Muscle layer of colon (tissue), 2 donors: ENCODE data around the gene CCDC88C.
A peak's percentile ranks its signal among the peaks of the same experiment; 100 is the strongest.

Experiments used
- H3K27ac ChIP-seq: one replicate; pipeline ENCODE4 v1.7.0; 2013; ENCODE audit warnings: low read depth, mild to moderate bottlenecking, low read length, moderate library complexity
- H3K27me3 ChIP-seq, 2 donors: one replicate each; pipeline ENCODE4 v1.7.0; 2013; ENCODE audit warnings: low read length in 2 of 2, mild to moderate bottlenecking in 2 of 2; ENCODE audit not compliant: insufficient read depth in 2 of 2, control insufficient read depth in 1 of 2
- H3K36me3 ChIP-seq: one replicate; pipeline ENCODE4 v1.7.0; 2013; ENCODE audit warnings: mild to moderate bottlenecking, low read length; ENCODE audit not compliant: insufficient read depth
- H3K4me1 ChIP-seq: one replicate; pipeline ENCODE4 v1.7.0; 2013; ENCODE audit warnings: mild to moderate bottlenecking, low read length; ENCODE audit not compliant: insufficient read depth
- H3K4me3 ChIP-seq, 2 donors: one replicate each; pipeline ENCODE4 v1.7.0; 2013; ENCODE audit warnings: low read length in 2 of 2, low read depth in 1 of 2, mild to moderate bottlenecking in 1 of 2, moderate library complexity in 1 of 2
- H3K9ac ChIP-seq: one replicate; pipeline ENCODE4 v1.7.0; 2013; ENCODE audit warnings: low read length
- H3K9me3 ChIP-seq: one replicate; pipeline ENCODE4 v1.7.0; 2013; ENCODE audit warnings: mild to moderate bottlenecking, low read length
- donor health status: abdominal sarcoma.
- donor health status: Adenocarcinoma of cecum.

CCDC88C gene

DNA sequence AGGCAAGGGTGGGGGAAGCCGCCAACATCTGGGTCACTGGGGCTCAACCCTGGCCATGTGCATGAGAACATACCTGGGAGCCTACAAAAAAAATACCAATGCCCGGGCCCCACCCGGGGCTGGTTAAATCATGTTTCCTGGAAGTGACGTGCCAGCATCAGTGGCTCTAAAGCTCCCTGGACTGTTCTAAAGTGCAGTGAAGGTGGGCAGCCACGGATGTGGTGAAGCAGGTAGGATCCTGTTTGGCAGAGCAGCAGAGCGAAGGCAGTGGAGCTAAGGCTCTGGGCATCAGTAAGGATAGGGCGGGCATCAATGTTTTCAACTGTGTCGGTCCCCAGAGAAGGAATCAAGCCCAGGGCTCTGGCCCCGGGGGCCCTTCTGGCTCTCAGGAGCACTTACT, 172.6 kb downstream of the CCDC88C start:
- no peak overlapping the region for H3K9ac ChIP-seq

DNA sequence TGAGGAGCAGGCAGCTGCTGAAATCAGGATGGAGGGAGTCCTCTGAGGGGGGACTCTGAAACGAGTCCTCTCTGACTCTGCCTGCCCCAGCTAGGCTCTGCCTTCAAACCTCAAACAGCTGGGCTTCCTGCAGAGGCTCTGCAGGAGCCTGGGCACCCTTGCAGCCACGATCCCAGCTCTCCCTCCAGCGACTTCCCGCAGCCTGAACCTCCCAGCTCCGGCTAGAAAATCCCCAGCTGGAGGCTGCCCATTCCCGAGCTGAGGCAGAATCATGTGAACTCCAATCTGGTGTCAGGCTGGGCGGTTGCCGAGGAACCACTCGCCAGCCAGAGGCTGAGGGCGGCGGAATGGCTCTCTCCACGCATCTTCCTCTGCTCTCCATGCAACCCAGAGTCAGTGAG, 173.1 kb downstream of the CCDC88C start, which contains the start of gene GPR68:
TSS of gene GPR68 (minus strand) at position 204 of the 401 bp plus-strand sequence. CDS start 9,654 bp downstream, outside the sequence.
- H3K4me3 ChIP-seq, result peak within 1 kb of the TSS; percentile 14 to 26

More for the DNA sequence above, 172.6 kb downstream of the CCDC88C start:
- Histone ChIP-seq H3K27ac (no peak overlapping the region), H3K36me3 (no peaks in the 10 kb centered on the region), H3K4me3 (no peak overlapping the region), H3K27me3 (peaks cover 0 to 8% of the 10 kb centered on the region in 2 donors), H3K4me1 (peaks cover 24% of the 10 kb centered on the region), H3K9me3 (no peaks in the 10 kb centered on the region)

GRCh38 chr14:91243074-91243471, 174.5 kb downstream of the CCDC88C start:
- Histone ChIP-seq H3K9ac (no peak overlapping the region), H3K9me3 (no peaks in the 10 kb centered on the region), H3K27ac (no peak overlapping the region), H3K4me3 (no peak overlapping the region), H3K4me1 (peaks cover 24% of the 10 kb centered on the region), H3K36me3 (no peaks in the 10 kb centered on the region), H3K27me3 (peaks cover 0 to 8% of the 10 kb centered on the region in 2 donors)

More for the DNA sequence above, 173.1 kb downstream of the CCDC88C start, which contains the start of gene GPR68:
- peak within 1 kb of the TSS; percentile 33 for H3K9ac ChIP-seq
- H3K9me3 ChIP-seq, result no peaks in the 10 kb centered on the region
- no peak within 1 kb of the TSS for H3K27ac ChIP-seq
- H3K27me3 ChIP-seq, result peaks cover 0 to 8% of the 10 kb centered on the region in 2 donors
- no peaks in the 10 kb centered on the region for H3K36me3 ChIP-seq
- H3K4me1 ChIP-seq, result peaks cover 24% of the 10 kb centered on the region

DNA sequence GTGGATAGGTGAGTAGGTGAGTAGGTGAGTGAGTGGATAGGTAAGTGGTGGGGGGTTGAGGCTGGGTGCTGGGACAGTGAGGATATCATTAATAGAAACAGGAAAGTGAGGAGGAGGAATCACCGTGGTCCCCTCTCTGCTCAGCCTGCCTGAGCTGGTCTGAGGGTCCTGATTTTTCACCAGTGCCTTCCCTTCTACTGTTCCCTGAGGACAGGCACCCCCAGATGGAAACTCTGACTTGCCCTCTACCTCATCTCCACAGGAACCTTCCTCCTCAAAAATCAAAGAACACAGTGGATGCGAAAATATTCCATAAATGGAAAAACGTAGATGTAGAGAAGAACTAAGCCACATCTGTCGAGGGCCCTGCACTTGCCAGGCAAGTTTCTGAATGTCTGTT, 175.0 kb downstream of the CCDC88C start:
- peaks cover 24% of the 10 kb centered on the region for H3K4me1 ChIP-seq

GRCh38 chr14:91241863-91242262, 175.8 kb downstream of the CCDC88C start:
- Histone ChIP-seq H3K4me3 (no peak overlapping the region), H3K9me3 (no peaks in the 10 kb centered on the region), H3K9ac (no peak overlapping the region), H3K27ac (no peak overlapping the region), H3K27me3 (peaks cover 0 to 8% of the 10 kb centered on the region in 2 donors), H3K36me3 (no peaks in the 10 kb centered on the region), H3K4me1 (peaks cover 24% of the 10 kb centered on the region)

More for the DNA sequence above, 175.0 kb downstream of the CCDC88C start:
- no peaks in the 10 kb centered on the region for H3K9me3 ChIP-seq
- peaks cover 0 to 8% of the 10 kb centered on the region in 2 donors for H3K27me3 ChIP-seq
- no peaks in the 10 kb centered on the region for H3K36me3 ChIP-seq
- H3K27ac ChIP-seq, result no peak overlapping the region
- H3K9ac ChIP-seq, result no peak overlapping the region
- H3K4me3 ChIP-seq, result no peak overlapping the region

GRCh38 chr14:91238661-91239060, 179.0 kb downstream of the CCDC88C start:
- no peaks in the 10 kb centered on the region for H3K9me3 ChIP-seq
- H3K27me3 ChIP-seq, result no peaks in the 10 kb centered on the region
- no peaks in the 10 kb centered on the region for H3K36me3 ChIP-seq
- H3K9ac ChIP-seq, result no peak overlapping the region
- peaks cover 7% of the 10 kb centered on the region for H3K4me1 ChIP-seq
- H3K27ac ChIP-seq, result no peak overlapping the region
- no peak overlapping the region for H3K4me3 ChIP-seq

GRCh38 chr14:91238085-91238484, 179.5 kb downstream of the CCDC88C start:
- no peaks in the 10 kb centered on the region for H3K9me3 ChIP-seq
- no peak overlapping the region for H3K9ac ChIP-seq
- no peaks in the 10 kb centered on the region for H3K27me3 ChIP-seq
- no peak overlapping the region for H3K27ac ChIP-seq
- peaks cover 3% of the 10 kb centered on the region for H3K4me1 ChIP-seq
- H3K36me3 ChIP-seq, result no peaks in the 10 kb centered on the region
- no peak overlapping the region for H3K4me3 ChIP-seq

GRCh38 chr14:91237219-91237618, 180.4 kb downstream of the CCDC88C start:
- no peak overlapping the region for H3K9ac ChIP-seq
- H3K36me3 ChIP-seq, result no peaks in the 10 kb centered on the region
- no peak overlapping the region for H3K27ac ChIP-seq
- no peaks in the 10 kb centered on the region for H3K4me1 ChIP-seq
- no peaks in the 10 kb centered on the region for H3K9me3 ChIP-seq
- H3K27me3 ChIP-seq, result no peaks in the 10 kb centered on the region
- H3K4me3 ChIP-seq, result no peak overlapping the region

- Histone ChIP-seq H3K4me1 (no peaks in the 10 kb centered on the region), H3K9ac (no peak overlapping the region)
Measured at GRCh38 chr14:91235841-91236240, 181.8 kb downstream of the CCDC88C start.

GRCh38 chr14:91234791-91235114, 182.9 kb downstream of the CCDC88C start:
- Histone ChIP-seq H3K27me3 (no peaks in the 10 kb centered on the region), H3K4me3 (no peak overlapping the region), H3K4me1 (no peaks in the 10 kb centered on the region), H3K9me3 (no peaks in the 10 kb centered on the region), H3K27ac (no peak overlapping the region), H3K36me3 (no peaks in the 10 kb centered on the region), H3K9ac (no peak overlapping the region)

More at GRCh38 chr14:91235841-91236240, 181.8 kb downstream of the CCDC88C start:
- no peaks in the 10 kb centered on the region for H3K9me3 ChIP-seq
- H3K27ac ChIP-seq, result no peak overlapping the region
- H3K27me3 ChIP-seq, result no peaks in the 10 kb centered on the region
- H3K4me3 ChIP-seq, result no peak overlapping the region
- no peaks in the 10 kb centered on the region for H3K36me3 ChIP-seq

- no peaks in the 10 kb centered on the region for H3K27me3 ChIP-seq
- H3K36me3 ChIP-seq, result no peaks in the 10 kb centered on the region
- H3K4me1 ChIP-seq, result no peaks in the 10 kb centered on the region
- H3K4me3 ChIP-seq, result no peak overlapping the region
- H3K27ac ChIP-seq, result no peak overlapping the region
- H3K9me3 ChIP-seq, result no peaks in the 10 kb centered on the region
- no peak overlapping the region for H3K9ac ChIP-seq
Measured at GRCh38 chr14:91233936-91234790, 183.5 kb downstream of the CCDC88C start.

GRCh38 chr14:91232603-91233002, 185.0 kb downstream of the CCDC88C start:
- H3K27me3 ChIP-seq, result no peaks in the 10 kb centered on the region
- no peak overlapping the region for H3K27ac ChIP-seq
- H3K4me1 ChIP-seq, result no peaks in the 10 kb centered on the region

More at GRCh38 chr14:91232603-91233002, 185.0 kb downstream of the CCDC88C start:
- Histone ChIP-seq H3K4me3 (no peak overlapping the region), H3K9ac (no peak overlapping the region), H3K9me3 (no peaks in the 10 kb centered on the region), H3K36me3 (no peaks in the 10 kb centered on the region)
